NCI-H226 (cell line): ENCODE results near the gene P3H2.
A peak's percentile ranks its signal among the peaks of the same experiment; 100 is the strongest.

Experiments used
- DNase-seq: peaks from one replicate; pipeline ENCODE4 v3.0.0-alpha.2; 2015

P3H2 gene

GRCh38 chr3:189936201-189936945 is 184.3 kb downstream of the P3H2 start:
- peak; percentile 85 for DNase-seq

DNA sequence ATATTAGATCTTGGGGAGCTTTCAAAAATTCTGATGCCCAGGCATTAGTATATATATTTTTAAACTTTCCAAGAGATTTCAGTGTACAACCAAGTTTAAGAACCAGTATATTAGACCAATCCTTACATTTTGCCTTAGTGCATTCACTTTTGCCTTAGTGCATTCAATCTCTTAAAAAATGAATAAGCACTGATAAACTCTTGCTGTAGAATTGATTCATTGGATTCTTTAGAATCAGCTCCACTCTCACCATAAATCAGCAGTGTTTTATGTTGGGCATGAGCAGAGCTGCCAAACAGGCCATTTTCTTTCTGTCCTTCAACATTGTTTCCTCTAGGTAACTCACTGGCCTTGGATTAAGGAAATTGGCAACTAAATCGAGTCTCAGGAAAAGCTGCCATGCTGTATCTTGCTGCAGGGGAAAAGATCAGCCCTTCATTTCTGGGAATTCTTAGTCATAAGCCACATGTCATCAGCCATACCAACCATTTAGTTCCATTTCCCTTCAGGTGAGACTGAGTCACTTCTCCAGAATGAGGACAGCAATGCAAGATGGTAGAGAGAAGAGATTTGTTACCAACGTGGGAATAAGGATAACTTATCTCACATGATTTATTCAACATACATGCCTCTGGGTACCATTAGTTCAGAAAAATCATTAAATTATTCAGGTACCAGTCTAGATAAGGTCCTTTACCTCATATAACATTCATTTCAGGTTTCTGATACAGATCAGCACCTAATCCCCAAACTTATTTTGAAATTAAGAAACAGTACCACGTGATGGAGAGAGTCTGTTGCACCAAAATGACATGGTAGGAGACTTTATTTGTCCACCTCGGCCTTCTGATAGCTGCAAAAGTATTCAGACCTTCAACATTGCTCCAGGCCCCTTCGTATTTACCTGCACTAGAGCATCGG is 192.5 kb downstream of the P3H2 start:
- peak; percentile 35 for DNase-seq

DNA sequence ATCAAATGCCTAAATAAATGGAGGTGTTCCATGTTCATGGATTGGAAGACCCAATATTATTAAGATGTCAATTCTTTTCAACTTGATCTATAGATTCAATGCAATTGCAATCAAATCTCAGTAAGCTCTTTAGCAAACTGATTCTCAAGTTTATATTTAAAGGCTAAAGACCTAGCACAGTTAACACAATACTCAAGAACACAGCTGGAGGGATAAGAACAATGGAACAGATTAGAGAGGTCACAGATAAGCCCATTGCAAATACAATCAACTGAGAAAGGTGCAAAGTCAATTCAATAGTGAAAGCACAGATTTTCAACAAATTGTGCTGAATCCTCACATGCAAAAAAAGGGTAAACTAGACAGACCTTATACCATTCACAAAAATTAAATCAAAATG is 198.9 kb downstream of the P3H2 start:
- no peak for DNase-seq

GRCh38 chr3:189914799-189915198 is 205.9 kb downstream of the P3H2 start:
- DNase-seq = peak; percentile 87

GRCh38 chr3:189911001-189911400 is 209.7 kb downstream of the P3H2 start:
- DNase-seq = no peak

DNA sequence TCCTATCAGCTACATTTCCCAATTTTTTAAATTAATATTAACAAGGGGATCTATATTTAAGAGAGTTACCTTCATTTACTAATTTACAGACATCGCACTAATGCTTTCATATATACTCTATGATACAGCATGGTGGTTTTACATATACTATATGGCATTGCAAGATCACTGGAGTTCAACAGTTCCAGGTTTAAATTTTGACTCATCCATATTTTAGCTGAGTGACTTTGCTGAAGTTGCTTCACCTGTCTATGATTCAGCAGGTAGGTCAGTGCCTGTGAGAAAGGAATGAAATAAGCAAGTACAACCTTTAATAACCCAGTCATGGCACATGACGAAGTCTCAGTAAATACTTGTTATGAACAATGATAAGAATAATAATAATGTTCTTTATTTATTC is 211.1 kb downstream of the P3H2 start:
- peak; percentile 23 for DNase-seq

GRCh38 chr3:189909139-189909538 is 211.6 kb downstream of the P3H2 start:
- no peak for DNase-seq

- peak; percentile 80 for DNase-seq
Observed at GRCh38 chr3:189908646-189909045, 212.1 kb downstream of the P3H2 start.

DNA sequence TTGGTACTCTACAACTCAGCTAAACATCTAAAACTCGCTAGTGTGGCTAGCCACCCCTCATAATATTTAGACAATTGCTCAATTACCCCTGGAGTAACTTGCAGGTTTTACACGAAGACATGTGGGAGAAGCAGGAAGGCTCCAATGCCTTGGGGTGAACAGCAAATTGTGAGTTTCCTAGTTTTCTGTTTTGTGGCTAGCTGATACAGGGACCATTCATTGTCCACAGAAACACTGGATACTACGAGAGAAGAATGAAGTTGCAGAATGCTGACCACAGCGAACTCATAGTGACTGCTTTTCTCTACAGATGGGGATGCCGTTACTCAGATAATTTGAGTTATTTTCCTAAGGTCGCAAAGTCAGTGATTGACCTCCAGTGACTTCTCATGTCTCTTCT is 212.9 kb downstream of the P3H2 start:
- peak; percentile 6 for DNase-seq
